Measurements from ENCODE around the gene SYCE3. TPM values are rescaled to one million over a fixed set of nuclear protein-coding genes. Genes with fewer than 3 reads are reported as not detected.

The SYCE3 gene
- total and polyA plus RNA-seq, 9 donors, result not detected

GRCh38 chr22:50577697-50577986 lies 14.9 kb upstream of the SYCE3 start:
- H3K9me3 ChIP-seq (replicated peaks; ENCODE audit: control insufficient read depth, low read depth, low read length), result no peaks in the 10 kb centered on the region
- peak overlapping the region; percentile 15 for H3K4me3 ChIP-seq (ENCODE audit: low read length)
- peak overlapping the region; percentile 13 for H3K27ac ChIP-seq (ENCODE audit: low read length)
- H3K36me3 ChIP-seq (ENCODE audit: control insufficient read depth, insufficient read depth, low read length), result peaks cover 28% of the 10 kb centered on the region
- peaks cover 41% of the 10 kb centered on the region for H3K4me1 ChIP-seq (ENCODE audit: control insufficient read depth, insufficient read depth, low read length)
- WGBS (ENCODE audit: insufficient coverage), result 30% methylated on average over 23 of the region's 23 CpGs
- DNase-seq, result no peak
- peaks cover 19% of the 10 kb centered on the region for H3K27me3 ChIP-seq (ENCODE audit: control insufficient read depth, insufficient read depth, low read length)

- Histone ChIP-seq H3K4me1 (ENCODE audit: control insufficient read depth, insufficient read depth, low read length) (peaks cover 41% of the 10 kb centered on the region), H3K27me3 (ENCODE audit: control insufficient read depth, insufficient read depth, low read length) (peaks cover 19% of the 10 kb centered on the region), H3K27ac (ENCODE audit: low read length) (peak overlapping the region; percentile 13), H3K36me3 (ENCODE audit: control insufficient read depth, insufficient read depth, low read length) (peaks cover 33% of the 10 kb centered on the region), H3K4me3 (ENCODE audit: low read length) (peak overlapping the region; percentile 15), H3K9me3 (replicated peaks; ENCODE audit: control insufficient read depth, low read depth, low read length) (no peaks in the 10 kb centered on the region)
- DNase-seq, result no peak
- 81% methylated on average over 18 of the region's 18 CpGs for WGBS (ENCODE audit: insufficient coverage)
Observed at GRCh38 chr22:50576806-50577696, 14.3 kb upstream of the SYCE3 start.

- H3K27ac ChIP-seq (ENCODE audit: low read length), result no peak overlapping the region
- no peaks in the 10 kb centered on the region for H3K9me3 ChIP-seq (replicated peaks; ENCODE audit: control insufficient read depth, low read depth, low read length)
- WGBS (ENCODE audit: insufficient coverage), result 41% methylated on average over 5 of the region's 5 CpGs
- H3K36me3 ChIP-seq (ENCODE audit: control insufficient read depth, insufficient read depth, low read length), result peaks cover 38% of the 10 kb centered on the region
- no peak overlapping the region for H3K4me3 ChIP-seq (ENCODE audit: low read length)
- peaks cover 32% of the 10 kb centered on the region for H3K4me1 ChIP-seq (ENCODE audit: control insufficient read depth, insufficient read depth, low read length)
- H3K27me3 ChIP-seq (ENCODE audit: control insufficient read depth, insufficient read depth, low read length), result peaks cover 19% of the 10 kb centered on the region
- DNase-seq, result no peak
Observed at GRCh38 chr22:50576070-50576469, 13.4 kb upstream of the SYCE3 start.

- no peak overlapping the region for H3K27ac ChIP-seq (ENCODE audit: low read length)
- H3K9me3 ChIP-seq (replicated peaks; ENCODE audit: control insufficient read depth, low read depth, low read length), result no peaks in the 10 kb centered on the region
- peaks cover 19% of the 10 kb centered on the region for H3K27me3 ChIP-seq (ENCODE audit: control insufficient read depth, insufficient read depth, low read length)
- peaks cover 40% of the 10 kb centered on the region for H3K36me3 ChIP-seq (ENCODE audit: control insufficient read depth, insufficient read depth, low read length)
- H3K4me3 ChIP-seq (ENCODE audit: low read length), result no peak overlapping the region
- peaks cover 32% of the 10 kb centered on the region for H3K4me1 ChIP-seq (ENCODE audit: control insufficient read depth, insufficient read depth, low read length)
- 49% methylated on average over 4 of the region's 8 CpGs for WGBS (ENCODE audit: insufficient coverage)
- no peak for DNase-seq
Observed at GRCh38 chr22:50575426-50575941, 12.8 kb upstream of the SYCE3 start.

GRCh38 chr22:50574383-50574755 lies 11.7 kb upstream of the SYCE3 start:
- no peak for DNase-seq
- no peaks in the 10 kb centered on the region for H3K9me3 ChIP-seq (replicated peaks; ENCODE audit: control insufficient read depth, low read depth, low read length)
- 79% methylated on average over 10 of the region's 11 CpGs for whole genome bisulfite sequencing (ENCODE audit: insufficient coverage)
- H3K27me3 ChIP-seq (ENCODE audit: control insufficient read depth, insufficient read depth, low read length), result peaks cover 19% of the 10 kb centered on the region
- peaks cover 30% of the 10 kb centered on the region for H3K36me3 ChIP-seq (ENCODE audit: control insufficient read depth, insufficient read depth, low read length)
- H3K27ac ChIP-seq (ENCODE audit: low read length), result no peak overlapping the region
- H3K4me1 ChIP-seq (ENCODE audit: control insufficient read depth, insufficient read depth, low read length), result peaks cover 24% of the 10 kb centered on the region
- no peak overlapping the region for H3K4me3 ChIP-seq (ENCODE audit: low read length)

- no peak overlapping the region for H3K27ac ChIP-seq (ENCODE audit: low read length)
- peaks cover 17% of the 10 kb centered on the region for H3K27me3 ChIP-seq (ENCODE audit: control insufficient read depth, insufficient read depth, low read length)
- DNase-seq, result no peak
- peaks cover 18% of the 10 kb centered on the region for H3K4me1 ChIP-seq (ENCODE audit: control insufficient read depth, insufficient read depth, low read length)
- no peaks in the 10 kb centered on the region for H3K9me3 ChIP-seq (replicated peaks; ENCODE audit: control insufficient read depth, low read depth, low read length)
- H3K36me3 ChIP-seq (ENCODE audit: control insufficient read depth, insufficient read depth, low read length), result peaks cover 28% of the 10 kb centered on the region
- 81% methylated on average over 16 of the region's 26 CpGs for WGBS (ENCODE audit: insufficient coverage)
- H3K4me3 ChIP-seq (ENCODE audit: low read length), result no peak overlapping the region
Observed at GRCh38 chr22:50573491-50574382, 11.0 kb upstream of the SYCE3 start.

- H3K9me3 ChIP-seq (replicated peaks; ENCODE audit: control insufficient read depth, low read depth, low read length), result no peaks in the 10 kb centered on the region
- DNase-seq, result no peak
- no peak overlapping the region for H3K4me3 ChIP-seq (ENCODE audit: low read length)
- H3K27ac ChIP-seq (ENCODE audit: low read length), result no peak overlapping the region
- H3K4me1 ChIP-seq (ENCODE audit: control insufficient read depth, insufficient read depth, low read length), result peaks cover 10% of the 10 kb centered on the region
- H3K27me3 ChIP-seq (ENCODE audit: control insufficient read depth, insufficient read depth, low read length), result peaks cover 11% of the 10 kb centered on the region
- 90% methylated on average over 9 of the region's 11 CpGs for WGBS (ENCODE audit: insufficient coverage)
- peaks cover 32% of the 10 kb centered on the region for H3K36me3 ChIP-seq (ENCODE audit: control insufficient read depth, insufficient read depth, low read length)
Observed at GRCh38 chr22:50572965-50573364, 10.2 kb upstream of the SYCE3 start.

GRCh38 chr22:50571264-50572175 lies 8.8 kb upstream of the SYCE3 start:
- no peak for DNase-seq
- Histone ChIP-seq H3K27me3 (ENCODE audit: control insufficient read depth, insufficient read depth, low read length) (peaks cover 3% of the 10 kb centered on the region), H3K4me3 (ENCODE audit: low read length) (no peak overlapping the region), H3K4me1 (ENCODE audit: control insufficient read depth, insufficient read depth, low read length) (no peaks in the 10 kb centered on the region), H3K36me3 (ENCODE audit: control insufficient read depth, insufficient read depth, low read length) (peaks cover 32% of the 10 kb centered on the region), H3K27ac (ENCODE audit: low read length) (no peak overlapping the region), H3K9me3 (replicated peaks; ENCODE audit: control insufficient read depth, low read depth, low read length) (no peaks in the 10 kb centered on the region)
- 85% methylated on average over 25 of the region's 26 CpGs for WGBS (ENCODE audit: insufficient coverage)

GRCh38 chr22:50570861-50571260 lies 8.1 kb upstream of the SYCE3 start:
- H3K27ac ChIP-seq (ENCODE audit: low read length), result no peak overlapping the region
- no peak overlapping the region for H3K4me3 ChIP-seq (ENCODE audit: low read length)
- DNase-seq, result no peak
- H3K27me3 ChIP-seq (ENCODE audit: control insufficient read depth, insufficient read depth, low read length), result no peaks in the 10 kb centered on the region
- H3K36me3 ChIP-seq (ENCODE audit: control insufficient read depth, insufficient read depth, low read length), result peaks cover 32% of the 10 kb centered on the region
- WGBS (ENCODE audit: insufficient coverage), result 86% methylated on average over 11 of the region's 12 CpGs
- no peaks in the 10 kb centered on the region for H3K9me3 ChIP-seq (replicated peaks; ENCODE audit: control insufficient read depth, low read depth, low read length)
- no peaks in the 10 kb centered on the region for H3K4me1 ChIP-seq (ENCODE audit: control insufficient read depth, insufficient read depth, low read length)
